CD4-positive, CD25-positive, alpha-beta regulatory T cell (primary cell): ENCODE data around the gene JMJD6. TPM values are rescaled to one million over a fixed set of nuclear protein-coding genes. Genes with fewer than 3 reads are reported as not detected.

Experiments
- ATAC-seq, 2 donors: fragments of 150-1000 bp; cut with Tn5 transposase; one replicate each; pipeline ENCODE4 v1.10.0; 2021; ENCODE audit warnings: low read depth in 2 of 2, moderate number of reproducible peaks in 2 of 2, moderate library complexity in 1 of 2
- DNase-seq, 3 donors: peaks; one replicate each; pipeline versions ENCODE4 v3.0.0 to v3.0.0-alpha.2; 2012 to 2022; ENCODE audit warnings: mixed read lengths in 1 of 3
- H3K27ac ChIP-seq: one replicate; pipeline ENCODE4 v1.7.0; 2013; ENCODE audit warnings: mild to moderate bottlenecking, low read length; ENCODE audit not compliant: insufficient read depth, poor library complexity, severe bottlenecking
- H3K27me3 ChIP-seq: one replicate; pipeline ENCODE4 v1.7.0; 2013; ENCODE audit warnings: low read length; ENCODE audit not compliant: control insufficient read depth, insufficient read depth
- H3K36me3 ChIP-seq: one replicate; pipeline ENCODE4 v1.7.0; 2013; ENCODE audit warnings: mild to moderate bottlenecking, low read length, moderate library complexity; ENCODE audit not compliant: control insufficient read depth, insufficient read depth
- H3K4me1 ChIP-seq: 2 replicates; pipeline ENCODE4 v1.7.0; 2013; ENCODE audit warnings: mild to moderate bottlenecking, low read length; ENCODE audit not compliant: insufficient read depth, control insufficient read depth, poor library complexity, severe bottlenecking
- H3K4me3 ChIP-seq: one replicate; pipeline ENCODE4 v1.7.0; 2013; ENCODE audit warnings: low read depth, mild to moderate bottlenecking, low read length, moderate library complexity
- H3K9me3 ChIP-seq, 2 experiments: 1 replicate in 1 of 2; 2 replicates in 1 of 2; pipeline ENCODE4 v1.7.0; 2013; ENCODE audit warnings: low read length in 2 of 2, mild to moderate bottlenecking in 1 of 2, moderate library complexity in 1 of 2; ENCODE audit not compliant: control insufficient read depth in 2 of 2
- H3K27ac Mint-ChIP-seq, 3 donors: one replicate each; pipeline ENCODE4 v1.8.0; 2020 to 2022; ENCODE audit warnings: mild to moderate bottlenecking in 3 of 3, mixed read lengths in 3 of 3, moderate library complexity in 2 of 3
- H3K27me3 Mint-ChIP-seq: one replicate; pipeline ENCODE4 v1.8.0; 2022; ENCODE audit warnings: mild to moderate bottlenecking, mixed read lengths
- H3K36me3 Mint-ChIP-seq: one replicate; pipeline ENCODE4 v1.8.0; 2020; ENCODE audit warnings: mixed read lengths
- H3K4me1 Mint-ChIP-seq, 4 donors: one replicate each; pipeline ENCODE4 v1.8.0; 2020 to 2022; ENCODE audit warnings: mixed read lengths in 4 of 4, mild to moderate bottlenecking in 1 of 4
- H3K4me3 Mint-ChIP-seq, 4 donors: one replicate each; pipeline ENCODE4 v1.8.0; 2020 to 2022; ENCODE audit warnings: mild to moderate bottlenecking in 4 of 4, mixed read lengths in 4 of 4, moderate library complexity in 3 of 4
- H3K9me3 Mint-ChIP-seq, 7 donors: one replicate each; pipeline ENCODE4 v1.8.0; 2020 to 2022; ENCODE audit warnings: mixed read lengths in 7 of 7, mild to moderate bottlenecking in 3 of 7, moderate library complexity in 2 of 7
- polyA plus RNA-seq, 4 donors: library from polyadenylated mRNA; unstranded; fragments of 300-500 nt; fragmentation: Illumina TruSeq; gene quantifications; one replicate each; pipeline ENCODE4 v1.2.3, GENCODE V29; 2021
- total RNA-seq: library from RNA; stranded (reverse); gene quantifications from one replicate; pipeline ENCODE4 v1.2.3, GENCODE V29; 2022

The JMJD6 gene
- 124 TPM for total RNA-seq
- 10 to 100 TPM; 21.0 to 38.3 (median 33.6) TPM for polyA plus RNA-seq

DNA sequence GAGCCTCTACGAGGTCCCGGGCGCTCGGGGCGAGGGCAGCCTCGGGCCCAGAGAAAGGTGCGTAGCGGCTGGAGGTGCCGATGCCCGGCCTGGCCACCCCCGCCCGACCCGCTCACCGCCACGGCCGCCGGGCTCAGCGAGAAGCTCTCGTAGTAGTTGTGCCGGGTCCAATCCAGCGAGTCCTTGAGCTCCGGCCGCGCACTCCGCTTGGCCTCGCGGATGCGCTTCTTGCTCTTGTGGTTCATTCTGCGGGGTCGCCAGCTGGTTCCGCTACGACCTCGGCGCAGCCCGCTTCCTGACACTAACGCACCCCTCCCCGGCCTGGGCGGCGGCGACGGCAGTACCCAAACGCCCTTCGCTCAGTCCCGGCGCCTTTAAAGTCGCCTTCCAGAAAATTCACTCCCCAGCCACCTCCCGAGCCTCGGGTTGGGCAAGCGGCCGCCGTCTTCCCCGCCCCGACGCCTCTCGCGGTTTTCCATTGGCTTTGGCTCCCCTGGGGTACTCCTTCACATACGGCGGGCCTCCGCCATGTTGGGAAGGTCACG lies at the start of gene JMJD6:
JMJD6 (minus strand) TSS at position 376 of the 545 bp plus-strand sequence; CDS start at position 245, 131 bp downstream.
- peaks cover 17 to 81% (median 46%) of the 10 kb centered on the region in 4 donors for H3K4me1 Mint-ChIP-seq
- H3K27ac Mint-ChIP-seq: peak within 1 kb of the TSS; percentile 98 to 99 (median 99)
- Histone ChIP-seq H3K27ac (peak within 1 kb of the TSS; percentile 99), H3K4me1 (peaks cover 53% of the 10 kb centered on the region), H3K27me3 (no peaks in the 10 kb centered on the region), H3K4me3 (peak within 1 kb of the TSS; percentile 89), H3K36me3 (peaks cover 32% of the 10 kb centered on the region), H3K9me3 (no peaks in the 10 kb centered on the region)
- H3K36me3 Mint-ChIP-seq: peaks cover 27% of the 10 kb centered on the region
- H3K4me3 Mint-ChIP-seq: peak within 1 kb of the TSS; percentile 98 to 100 (median 99)
- peak; percentile 83 to 86 for ATAC-seq
- H3K9me3 Mint-ChIP-seq: peaks cover 0 to 4% (median 0%) of the 10 kb centered on the region in 7 donors
- H3K27me3 Mint-ChIP-seq: no peaks in the 10 kb centered on the region
- peak in 1 of 3 donors; percentile 98 for DNase-seq

DNA sequence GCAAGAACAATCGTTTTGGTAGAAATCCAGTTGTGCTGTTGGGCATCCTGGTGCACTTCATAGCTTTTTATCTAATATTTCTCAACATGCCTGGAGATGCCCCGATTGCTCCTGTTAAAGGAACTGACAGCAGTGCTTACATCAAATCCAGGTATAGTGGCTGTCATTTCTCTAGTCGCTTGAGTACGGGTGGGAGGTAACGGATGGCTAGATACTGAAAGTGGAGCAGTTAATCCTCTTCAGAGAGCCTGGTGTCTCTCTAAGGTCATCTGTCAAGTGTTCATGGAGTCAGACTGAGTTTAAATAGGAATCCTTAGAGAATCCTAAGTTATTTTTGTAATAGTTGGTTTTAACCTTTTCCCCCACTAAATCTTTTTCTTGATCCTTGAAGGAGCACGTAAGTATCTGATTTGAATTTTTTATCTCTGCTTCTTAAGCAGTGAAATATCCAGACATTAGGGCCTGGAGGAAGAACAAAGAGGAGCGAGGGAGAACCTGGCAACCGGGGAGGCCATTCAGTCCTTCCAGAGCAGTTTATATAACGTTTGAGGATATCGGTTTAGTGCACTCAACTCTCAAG lies 48.7 kb upstream of the JMJD6 start:
- H3K36me3 Mint-ChIP-seq: peaks cover 33% of the 10 kb centered on the region
- ATAC-seq: no peak
- H3K36me3 ChIP-seq: peaks cover 43% of the 10 kb centered on the region

DNA sequence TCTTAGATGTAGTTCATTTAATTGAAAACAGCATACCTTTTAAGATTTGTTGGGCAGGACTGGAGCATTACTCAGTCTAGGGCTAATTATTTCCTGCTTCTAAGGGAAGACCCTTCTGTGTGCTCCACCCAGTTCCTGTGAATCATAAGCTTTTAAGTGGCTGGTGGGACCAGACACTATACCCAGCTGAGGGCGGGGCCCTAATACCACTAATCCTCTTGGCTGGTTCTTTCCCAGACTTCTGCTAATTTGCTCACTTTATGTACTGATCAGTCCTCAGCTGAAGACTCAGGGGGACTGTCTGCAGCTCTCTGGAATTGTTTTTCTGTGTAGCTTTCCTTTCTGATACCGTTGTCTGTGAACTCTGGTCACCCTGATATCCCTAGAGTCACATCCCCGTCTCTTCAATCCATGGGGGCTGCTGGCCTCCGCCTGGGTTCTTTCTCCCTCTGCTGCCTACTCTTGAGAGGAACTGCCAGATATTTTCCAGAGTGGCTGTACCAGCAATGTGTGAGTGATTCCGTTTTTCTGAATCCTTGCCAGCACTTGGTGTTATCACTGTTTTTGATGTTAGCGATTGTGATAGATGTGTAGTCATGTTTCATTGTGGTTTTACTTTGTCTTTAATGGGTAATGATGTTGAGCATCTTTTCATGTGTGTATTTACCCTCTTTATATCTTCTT lies 46.6 kb upstream of the JMJD6 start:
- H3K27me3 ChIP-seq: no peaks in the 10 kb centered on the region
- Mint-ChIP-seq H3K27ac (peak overlapping the region; percentile 89 to 100 (median 98)), H3K36me3 (peaks cover 33% of the 10 kb centered on the region), H3K4me1 (peaks cover 6 to 35% (median 25%) of the 10 kb centered on the region in 4 donors), H3K27me3 (no peaks in the 10 kb centered on the region), H3K4me3 (peak overlapping the region; percentile 78 to 97 (median 86)), H3K9me3 (peaks cover 0 to 4% (median 0%) of the 10 kb centered on the region in 7 donors)
- peaks cover 40% of the 10 kb centered on the region for H3K36me3 ChIP-seq
- peak; percentile 99 for ATAC-seq
- H3K4me1 ChIP-seq: peaks cover 19% of the 10 kb centered on the region
- peak overlapping the region; percentile 86 for H3K4me3 ChIP-seq
- peak overlapping the region; percentile 88 for H3K27ac ChIP-seq
- peak; percentile 52 to 89 (median 61) for DNase-seq
- H3K9me3 ChIP-seq: no peaks in the 10 kb centered on the region

More for the DNA sequence above, 48.7 kb upstream of the JMJD6 start:
- Histone ChIP-seq H3K4me3 (no peak overlapping the region), H3K27ac (no peak overlapping the region), H3K4me1 (peaks cover 19% of the 10 kb centered on the region), H3K9me3 (no peaks in the 10 kb centered on the region), H3K27me3 (no peaks in the 10 kb centered on the region)
- Mint-ChIP-seq H3K4me1 (peaks cover 6 to 37% (median 28%) of the 10 kb centered on the region in 4 donors), H3K9me3 (peaks cover 0 to 1% (median 0%) of the 10 kb centered on the region in 7 donors), H3K27ac (peak overlapping the region in 2 of 3 donors; percentile 44 to 81), H3K27me3 (no peaks in the 10 kb centered on the region), H3K4me3 (no peak overlapping the region)
- no peak for DNase-seq

DNA sequence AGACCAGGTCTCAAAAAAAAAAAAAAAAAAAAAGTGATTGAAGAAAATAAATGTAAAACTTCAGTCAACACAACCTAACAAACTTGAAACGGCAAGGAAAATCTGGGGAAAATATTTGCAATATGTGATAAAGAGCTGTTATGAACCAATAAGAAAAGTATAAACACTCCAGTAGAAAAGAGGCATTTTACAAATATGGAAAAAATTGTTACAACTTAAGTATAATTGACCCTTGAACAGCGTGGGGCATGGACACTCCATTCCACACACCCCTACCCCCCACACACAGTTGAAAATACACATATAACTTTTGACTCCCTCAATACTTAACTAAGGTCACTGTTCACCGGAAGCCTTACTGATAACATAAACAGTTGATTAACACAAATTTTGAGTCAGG lies 32.2 kb upstream of the JMJD6 start:
- Mint-ChIP-seq H3K27me3 (no peaks in the 10 kb centered on the region), H3K27ac (no peak overlapping the region), H3K4me1 (peaks cover 3 to 15% (median 10%) of the 10 kb centered on the region in 4 donors), H3K4me3 (no peak overlapping the region), H3K9me3 (no peaks in the 10 kb centered on the region), H3K36me3 (peaks cover 8% of the 10 kb centered on the region)
- Histone ChIP-seq H3K36me3 (peaks cover 2% of the 10 kb centered on the region), H3K9me3 (no peaks in the 10 kb centered on the region), H3K4me3 (no peak overlapping the region), H3K4me1 (peaks cover 6% of the 10 kb centered on the region), H3K27ac (no peak overlapping the region), H3K27me3 (no peaks in the 10 kb centered on the region)
- ATAC-seq (no peak), DNase-seq (no peak)

DNA sequence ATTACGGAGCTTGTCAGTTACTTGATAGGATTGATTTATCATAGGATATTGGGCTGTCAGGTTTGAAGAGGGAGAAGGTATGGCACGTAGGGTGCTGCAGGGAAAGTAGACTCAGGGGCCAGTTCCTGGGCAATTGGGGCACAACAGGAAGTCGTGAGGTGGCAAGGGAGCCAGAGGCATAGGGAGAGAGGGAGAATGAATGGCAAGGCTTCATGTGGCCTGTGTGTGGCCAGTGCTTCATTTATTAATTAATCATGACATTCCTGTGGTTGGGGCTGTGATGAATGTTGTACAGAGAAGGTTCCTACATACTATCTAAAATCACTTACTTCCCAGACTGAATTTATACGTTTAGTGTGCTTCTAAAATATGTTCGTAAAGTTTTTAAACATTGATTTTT lies 30.9 kb upstream of the JMJD6 start:
- no peaks in the 10 kb centered on the region for H3K27me3 ChIP-seq
- ATAC-seq: no peak
- H3K27ac ChIP-seq: no peak overlapping the region
- Mint-ChIP-seq H3K4me3 (peak overlapping the region in 2 of 4 donors; percentile 10 to 44), H3K9me3 (no peaks in the 10 kb centered on the region), H3K4me1 (peaks cover 13 to 27% (median 20%) of the 10 kb centered on the region in 4 donors), H3K36me3 (peaks cover 8% of the 10 kb centered on the region), H3K27ac (peak overlapping the region in 2 of 3 donors; percentile 22 to 30), H3K27me3 (no peaks in the 10 kb centered on the region)
- H3K36me3 ChIP-seq: peaks cover 2% of the 10 kb centered on the region
- no peak overlapping the region for H3K4me3 ChIP-seq
- peaks cover 20% of the 10 kb centered on the region for H3K4me1 ChIP-seq
- DNase-seq: no peak
- H3K9me3 ChIP-seq: no peaks in the 10 kb centered on the region

DNA sequence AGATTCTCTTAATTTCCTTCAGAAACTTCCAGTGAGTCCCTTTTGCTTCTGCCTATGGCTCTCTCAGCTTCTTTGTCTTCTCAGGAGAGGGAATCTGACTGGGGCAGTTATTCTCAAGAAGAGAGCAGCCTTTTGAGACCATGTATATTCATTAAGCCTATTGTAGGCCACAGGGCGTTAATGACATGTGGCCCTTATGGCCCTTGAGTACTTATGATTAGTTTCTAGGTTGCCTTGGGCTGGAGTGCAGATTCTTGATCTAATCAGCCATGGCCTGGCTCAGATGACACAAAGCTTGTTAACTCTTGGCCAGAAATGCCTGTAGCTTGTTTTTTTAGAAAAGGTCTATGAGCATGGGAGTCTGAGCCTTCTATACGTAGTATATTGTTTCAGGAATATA lies 28.9 kb upstream of the JMJD6 start:
- Histone ChIP-seq H3K4me3 (no peak overlapping the region), H3K9me3 (no peaks in the 10 kb centered on the region), H3K4me1 (peaks cover 31% of the 10 kb centered on the region), H3K27me3 (no peaks in the 10 kb centered on the region), H3K27ac (peak overlapping the region; percentile 85), H3K36me3 (peaks cover 2% of the 10 kb centered on the region)
- DNase-seq (no peak), ATAC-seq (no peak)
- no peaks in the 10 kb centered on the region for H3K27me3 Mint-ChIP-seq
- H3K9me3 Mint-ChIP-seq: no peaks in the 10 kb centered on the region
- peaks cover 13 to 33% (median 25%) of the 10 kb centered on the region in 4 donors for H3K4me1 Mint-ChIP-seq
- peaks cover 8% of the 10 kb centered on the region for H3K36me3 Mint-ChIP-seq
- peak overlapping the region in 2 of 3 donors; percentile 62 to 82 for H3K27ac Mint-ChIP-seq
- H3K4me3 Mint-ChIP-seq: no peak overlapping the region

DNA sequence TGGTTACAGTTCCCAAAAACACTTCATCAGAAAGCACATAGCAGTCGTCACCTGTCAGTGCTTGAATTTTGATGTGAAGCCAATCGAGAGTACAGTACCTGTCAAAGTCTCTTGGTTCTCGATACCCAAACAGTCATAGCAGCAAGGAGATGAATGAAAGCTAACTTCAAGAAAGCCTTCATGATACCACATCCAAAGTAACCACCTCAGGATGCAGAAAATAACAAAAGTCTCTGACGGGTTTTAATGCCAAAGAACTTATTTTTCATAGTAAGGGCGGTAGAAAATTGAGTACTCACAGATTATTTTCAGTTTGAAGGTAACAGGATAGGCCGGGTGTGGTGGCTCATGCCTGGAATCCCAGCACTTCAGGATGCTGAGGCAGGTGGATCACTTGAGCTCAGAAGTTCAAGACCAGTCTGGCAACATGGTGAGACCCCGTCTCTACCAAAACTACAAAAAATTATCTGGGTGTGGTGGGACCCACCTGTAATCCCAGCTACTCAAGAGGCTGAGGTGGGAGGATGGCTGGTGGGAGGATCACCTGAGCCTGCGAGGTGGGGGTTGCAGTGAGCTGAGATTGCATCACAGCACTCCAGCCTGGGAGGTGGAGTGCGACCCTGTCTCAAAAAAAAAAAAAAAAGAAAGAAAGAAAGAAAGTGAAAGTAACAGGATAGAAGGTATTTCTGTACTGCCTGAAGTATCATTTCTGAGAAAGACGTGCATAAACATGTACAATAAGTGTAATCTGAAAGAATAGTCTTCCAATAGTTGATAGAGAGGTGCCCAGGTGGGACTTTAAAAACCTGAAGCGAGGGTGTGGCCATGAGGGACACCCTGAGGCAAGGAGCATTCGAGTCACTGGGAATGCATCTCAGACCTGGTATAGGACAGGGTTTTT lies 26.9 kb upstream of the JMJD6 start:
- H3K36me3 ChIP-seq: peaks cover 6% of the 10 kb centered on the region
- H3K9me3 ChIP-seq: no peaks in the 10 kb centered on the region
- Mint-ChIP-seq H3K36me3 (peaks cover 13% of the 10 kb centered on the region), H3K4me1 (peaks cover 13 to 36% (median 27%) of the 10 kb centered on the region in 4 donors), H3K27ac (peak overlapping the region; percentile 95 to 98 (median 97)), H3K4me3 (peak overlapping the region; percentile 90 to 97 (median 92)), H3K27me3 (no peaks in the 10 kb centered on the region), H3K9me3 (no peaks in the 10 kb centered on the region)
- DNase-seq (peak in 2 of 3 donors; percentile 78), ATAC-seq (peak; percentile 69 to 76)
- H3K4me1 ChIP-seq: peaks cover 31% of the 10 kb centered on the region
- peak overlapping the region; percentile 88 for H3K4me3 ChIP-seq
- H3K27me3 ChIP-seq: no peaks in the 10 kb centered on the region
- H3K27ac ChIP-seq: peak overlapping the region; percentile 85
